GM18858 (cell line): ENCODE results near the gene CPAMD8.
"Not testable (repeated sequence)": the region's sequence is repeated elsewhere in the genome, so short reads cannot be mapped to it uniquely, and the experiment has no call there.

ENCODE experiments used
- ATAC-seq: cut with Tn5 transposase; IDR thresholded peaks from one replicate; pipeline ENCODE4 v1.9.1; 2021; ENCODE audit not compliant: unreplicated experiment

The CPAMD8 gene

DNA sequence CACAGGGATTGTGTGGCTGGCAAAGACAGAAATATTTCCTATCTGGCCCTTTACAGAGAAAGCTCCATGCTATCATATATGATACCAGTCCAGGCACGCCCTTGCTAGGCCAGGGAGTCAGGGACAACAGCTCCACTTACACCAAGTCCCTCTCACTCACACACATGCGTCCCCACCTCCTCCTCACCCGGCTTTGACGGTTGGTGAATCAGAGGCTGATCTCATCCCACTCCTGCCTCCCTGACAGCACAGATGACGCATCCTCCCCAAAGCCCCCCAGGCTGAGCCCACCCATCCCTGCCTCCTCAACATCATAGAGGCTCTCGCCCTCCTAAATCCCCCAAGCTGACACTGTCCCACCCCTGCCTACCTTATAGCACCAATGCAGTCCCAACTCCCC is 75.1 kb downstream of the CPAMD8 start:
- ATAC-seq: no peak

- no peak for ATAC-seq
Observed at GRCh38 chr19:16949496-16950023, 77.0 kb downstream of the CPAMD8 start.

- no peak for ATAC-seq
Observed at GRCh38 chr19:16946951-16947940, 79.4 kb downstream of the CPAMD8 start.

DNA sequence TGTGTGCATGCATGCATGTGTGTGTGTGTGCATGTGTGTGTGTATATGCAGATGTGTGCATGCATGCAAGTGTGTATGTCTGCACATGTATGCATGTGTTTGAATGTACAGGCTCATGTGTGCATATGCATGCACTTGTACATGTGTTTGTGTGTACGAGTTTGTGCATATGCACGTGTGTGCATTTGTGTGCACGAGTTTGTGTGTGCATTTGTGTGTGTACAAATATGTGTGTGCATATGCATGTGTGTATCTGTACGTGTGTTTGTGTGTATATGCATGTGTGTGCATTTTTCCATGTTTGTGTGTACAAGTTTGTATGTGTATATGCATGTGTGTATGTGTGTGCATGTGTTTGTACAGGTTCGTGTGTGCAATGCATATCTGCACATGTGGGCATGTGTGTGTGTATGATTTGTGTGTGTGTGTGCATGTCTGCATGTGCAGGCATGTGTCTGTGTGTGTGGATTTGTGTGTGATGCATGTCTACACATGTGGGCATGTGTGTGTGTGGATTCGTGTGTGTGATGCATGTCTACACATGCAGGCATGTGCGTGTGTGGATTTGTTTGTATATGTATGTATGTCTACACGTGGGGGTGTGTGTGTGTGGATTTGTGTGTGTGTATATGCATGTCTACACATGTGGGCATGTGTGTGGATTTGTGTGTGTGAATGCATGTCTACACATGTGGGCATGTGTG is 80.7 kb downstream of the CPAMD8 start:
- ATAC-seq: no peak

DNA sequence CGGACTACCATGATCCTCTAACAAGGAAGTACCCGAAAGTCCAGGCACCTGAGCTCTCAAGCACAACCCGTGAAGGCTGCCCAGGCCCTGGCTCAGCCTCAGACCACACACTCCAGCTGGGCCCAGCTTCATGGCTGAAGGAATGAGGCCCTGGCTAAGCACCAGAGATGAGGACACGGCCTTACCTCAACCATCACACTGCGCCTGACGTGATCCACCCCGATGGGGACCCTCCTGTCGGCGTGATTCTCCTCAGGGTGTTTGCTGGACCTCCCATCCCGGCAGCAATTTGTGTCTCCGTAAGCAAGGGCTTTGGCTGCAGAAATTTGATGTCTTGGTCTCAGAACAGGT is 81.3 kb downstream of the CPAMD8 start:
- ATAC-seq: no peak

- ATAC-seq: no peak
Observed at GRCh38 chr19:16944626-16945363, 81.8 kb downstream of the CPAMD8 start.

- ATAC-seq: no peak
Observed at GRCh38 chr19:16943942-16944625, 82.5 kb downstream of the CPAMD8 start.

DNA sequence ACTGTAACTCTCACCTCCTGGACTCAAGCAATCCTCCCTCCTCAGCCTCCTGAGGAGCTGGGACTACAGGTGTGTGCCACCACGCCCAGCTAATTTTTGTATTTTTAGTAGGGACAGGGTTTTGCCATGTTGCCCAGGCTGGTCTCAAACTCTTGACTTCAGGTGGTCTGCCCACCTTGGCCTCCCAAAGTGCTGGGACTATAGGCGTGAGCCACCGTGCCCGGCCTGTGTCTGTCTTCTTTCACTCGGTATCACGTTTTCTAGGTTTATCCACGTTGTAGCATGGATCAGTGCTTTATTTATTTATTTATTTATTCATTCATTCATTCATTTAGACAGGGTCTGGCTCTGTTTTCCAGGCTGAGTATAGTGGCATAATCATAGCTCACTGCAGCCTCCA is 83.5 kb downstream of the CPAMD8 start:
- ATAC-seq: not testable (repeated sequence)

DNA sequence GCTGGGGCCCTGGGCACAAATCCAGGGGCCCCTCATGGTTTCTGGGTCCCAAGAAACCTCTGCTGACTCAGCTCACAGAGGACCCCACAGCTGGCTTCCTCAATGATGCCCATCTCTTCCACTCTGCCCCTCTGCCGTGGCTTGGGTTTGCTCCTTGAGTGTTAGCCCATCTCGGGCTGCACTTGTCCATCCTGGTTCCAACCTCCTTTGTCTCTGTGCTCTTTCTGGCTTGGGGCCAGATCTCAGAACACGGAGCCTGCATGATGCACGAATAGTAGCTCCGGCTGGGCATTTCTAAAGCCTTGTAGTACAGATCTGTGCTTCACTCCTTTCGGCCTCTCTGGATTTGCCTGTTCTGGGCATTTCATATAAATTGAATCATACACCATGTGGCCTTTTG is 84.0 kb downstream of the CPAMD8 start:
- no peak for ATAC-seq

GRCh38 chr19:16940626-16941025 is 86.0 kb downstream of the CPAMD8 start:
- no peak for ATAC-seq

GRCh38 chr19:16940063-16940462 is 86.5 kb downstream of the CPAMD8 start:
- not testable (repeated sequence) for ATAC-seq

GRCh38 chr19:16938211-16938610 is 88.4 kb downstream of the CPAMD8 start:
- ATAC-seq: no peak

- not testable (repeated sequence) for ATAC-seq
Observed at GRCh38 chr19:16937796-16938195, 88.8 kb downstream of the CPAMD8 start.

DNA sequence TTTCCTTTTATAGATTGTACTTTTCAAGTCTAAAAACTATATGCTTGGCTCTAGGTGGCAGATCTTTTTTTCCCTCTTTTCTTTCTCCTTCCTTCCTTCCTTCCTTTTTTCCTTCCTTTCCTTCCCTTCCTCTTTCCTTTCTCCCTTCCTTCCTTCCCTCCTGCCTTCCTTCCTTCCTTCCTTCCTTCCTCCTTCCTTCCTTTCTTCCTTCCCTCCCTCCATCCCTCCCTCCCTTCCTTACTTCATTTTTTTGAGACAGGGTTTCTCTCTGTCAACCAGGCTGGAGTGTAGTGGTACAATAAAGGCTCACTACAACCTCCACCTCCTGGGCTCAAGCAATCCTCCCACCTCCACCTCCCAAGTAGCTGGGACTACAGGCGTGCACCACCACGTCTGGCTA is 89.7 kb downstream of the CPAMD8 start:
- no peak for ATAC-seq

DNA sequence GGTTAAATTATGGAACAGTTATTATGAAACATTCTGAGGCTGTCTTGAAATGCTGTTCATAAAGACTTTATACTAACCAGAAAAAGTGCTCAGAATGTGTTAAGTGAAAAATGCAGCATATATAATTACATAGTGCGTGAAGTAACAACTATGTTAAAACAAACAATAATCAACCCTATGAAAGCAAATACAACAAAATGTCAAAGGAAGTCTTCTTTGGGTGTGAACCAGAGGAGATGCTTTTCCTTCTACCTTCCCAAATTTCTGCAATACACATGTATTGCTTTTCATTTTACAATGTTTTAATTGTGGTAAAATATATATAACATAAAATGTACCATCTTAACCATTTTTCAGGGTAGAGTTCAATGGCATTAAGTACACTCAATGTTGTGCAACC is 92.1 kb downstream of the CPAMD8 start:
- no peak for ATAC-seq

DNA sequence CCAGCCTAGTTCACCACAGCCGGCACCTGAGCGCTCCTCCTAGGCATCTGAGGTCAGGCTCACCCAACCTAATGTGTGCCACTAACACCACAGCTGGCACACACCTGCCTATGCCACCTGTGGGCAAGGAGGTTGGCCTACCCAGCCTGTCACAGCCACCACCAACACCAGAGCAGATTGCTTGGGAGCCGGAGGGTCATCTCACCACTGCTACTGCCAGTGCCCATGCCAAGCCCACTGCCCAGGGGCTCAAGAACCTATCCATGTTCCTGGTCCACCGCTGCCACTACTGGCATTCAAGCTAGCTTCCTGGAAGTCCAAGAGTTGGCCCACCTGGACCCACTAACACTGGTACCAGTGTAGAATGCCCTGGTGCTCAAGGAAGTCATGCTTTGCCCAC is 95.3 kb downstream of the CPAMD8 start:
- ATAC-seq: no peak

- no peak for ATAC-seq
Observed at GRCh38 chr19:16930753-16931152, 95.9 kb downstream of the CPAMD8 start.

DNA sequence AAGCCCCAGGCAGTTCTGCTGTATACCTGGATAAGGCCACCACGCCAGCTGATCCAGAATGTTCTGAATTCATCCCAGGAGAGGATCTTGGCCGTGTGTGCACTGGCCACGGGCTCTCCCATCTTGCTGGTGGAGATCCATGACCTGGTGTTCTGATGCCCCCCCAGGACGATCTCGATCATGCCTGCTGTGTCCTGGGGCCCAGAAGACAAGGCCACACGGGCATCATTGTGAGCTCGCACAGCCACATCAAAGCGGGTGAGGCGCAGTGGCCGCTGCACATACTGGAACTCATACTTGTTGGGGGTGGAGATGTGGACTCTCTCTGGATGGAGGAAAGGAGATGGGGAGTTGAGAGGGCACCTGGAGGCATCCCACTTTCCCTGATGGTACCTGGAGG is 97.7 kb downstream of the CPAMD8 start:
- ATAC-seq: no peak

DNA sequence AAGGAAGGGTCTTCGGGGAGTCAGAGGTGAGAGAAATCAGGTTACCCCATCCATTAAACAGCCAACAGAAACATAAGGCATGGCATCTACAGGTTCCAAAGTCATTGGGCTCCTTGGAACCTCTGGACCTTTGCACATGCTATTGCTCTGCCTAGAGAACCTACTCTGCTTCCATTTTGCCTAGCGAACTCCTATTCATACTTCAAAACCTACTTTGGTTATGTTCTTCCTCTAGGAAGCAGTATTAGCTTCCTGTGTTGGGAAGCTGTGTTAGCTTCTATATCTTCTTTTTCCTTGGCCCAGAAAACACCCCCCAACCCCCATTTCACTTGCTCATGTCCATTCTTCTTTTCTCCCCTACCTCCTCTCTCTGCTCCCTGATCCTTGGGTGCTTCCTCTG is 98.3 kb downstream of the CPAMD8 start:
- no peak for ATAC-seq

DNA sequence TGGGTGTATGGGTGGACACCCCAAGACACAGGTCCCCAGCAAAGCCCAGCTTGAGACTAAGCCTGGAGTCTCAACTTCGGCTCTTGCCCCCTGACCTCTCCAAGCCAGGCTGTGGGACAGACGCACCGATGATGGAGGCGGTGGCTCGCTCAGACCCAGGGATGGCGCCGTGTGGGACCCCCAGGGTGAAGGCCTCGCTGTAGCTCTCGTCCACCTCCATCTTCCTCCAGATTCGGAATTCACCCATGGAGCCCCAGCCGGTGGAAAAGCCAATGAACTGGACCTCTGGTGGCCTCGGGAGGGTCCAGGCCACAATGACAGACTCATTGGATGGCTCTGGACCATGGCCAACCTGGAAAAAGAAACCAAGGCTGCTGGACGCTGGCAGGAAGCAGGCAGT is 98.7 kb downstream of the CPAMD8 start:
- no peak for ATAC-seq

GRCh38 chr19:16922949-16923348 is 103.7 kb downstream of the CPAMD8 start:
- no peak for ATAC-seq
